ENCODE data around the gene NUAK1. TPM values are rescaled to one million over a fixed set of nuclear protein-coding genes. Genes with fewer than 3 reads are reported as not detected.

The NUAK1 gene
- polyA plus RNA-seq, 10 donors = 10.7 to 15.7 (median 12.1) TPM

DNA sequence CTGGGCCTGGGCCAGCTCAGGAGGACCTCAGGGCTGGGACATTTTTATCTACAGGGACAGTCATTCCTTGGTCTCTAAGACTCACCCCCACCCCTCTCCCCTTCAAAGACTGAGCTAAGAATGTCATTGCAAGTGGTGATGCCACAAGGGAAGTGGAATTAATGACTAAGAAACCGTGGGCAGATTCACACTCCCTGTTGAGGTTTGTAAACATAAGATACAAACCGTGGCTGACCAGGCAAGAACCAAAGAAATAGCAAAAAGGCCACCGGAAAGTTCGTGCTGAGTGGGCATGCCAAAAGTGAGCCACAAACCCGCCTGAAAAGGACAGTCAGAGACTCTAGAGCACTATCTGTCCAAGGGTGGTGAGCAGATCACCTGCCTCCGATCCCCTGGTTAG, 25.7 kb downstream of the NUAK1 start:
- no peak for DNase-seq

DNA sequence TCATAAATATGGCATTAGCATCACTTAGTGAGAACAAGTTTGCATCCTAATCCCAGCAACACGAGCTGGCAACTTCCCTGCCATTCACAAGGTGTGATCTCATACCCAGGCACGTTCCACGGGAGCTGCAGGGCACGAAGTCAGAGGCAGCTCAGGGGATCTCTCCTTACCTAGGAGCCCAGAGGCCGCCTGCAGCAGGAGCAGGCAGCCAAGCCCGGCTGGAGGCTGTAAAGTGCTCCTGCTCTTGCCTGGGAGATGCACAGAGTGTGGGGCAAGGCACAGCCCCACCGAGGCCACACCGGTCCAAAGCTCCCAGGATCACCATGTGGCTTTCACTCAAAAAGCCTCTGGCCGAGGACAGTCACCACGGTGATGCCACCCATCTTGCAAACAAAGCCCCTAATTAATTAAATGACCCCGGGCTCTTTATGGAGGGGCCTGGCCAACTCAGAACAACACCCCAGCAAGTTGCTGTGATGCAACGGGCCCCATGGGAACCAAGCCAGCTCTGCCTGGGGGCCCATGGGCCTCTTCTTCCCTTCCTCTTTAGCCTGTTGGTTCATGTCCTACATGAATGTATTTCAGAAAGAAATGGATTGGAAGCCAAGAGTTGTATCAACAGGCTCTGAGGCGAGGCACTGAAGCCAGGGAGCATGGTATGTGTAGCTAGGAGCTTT, 26.5 kb downstream of the NUAK1 start:
- DNase-seq = no peak

DNA sequence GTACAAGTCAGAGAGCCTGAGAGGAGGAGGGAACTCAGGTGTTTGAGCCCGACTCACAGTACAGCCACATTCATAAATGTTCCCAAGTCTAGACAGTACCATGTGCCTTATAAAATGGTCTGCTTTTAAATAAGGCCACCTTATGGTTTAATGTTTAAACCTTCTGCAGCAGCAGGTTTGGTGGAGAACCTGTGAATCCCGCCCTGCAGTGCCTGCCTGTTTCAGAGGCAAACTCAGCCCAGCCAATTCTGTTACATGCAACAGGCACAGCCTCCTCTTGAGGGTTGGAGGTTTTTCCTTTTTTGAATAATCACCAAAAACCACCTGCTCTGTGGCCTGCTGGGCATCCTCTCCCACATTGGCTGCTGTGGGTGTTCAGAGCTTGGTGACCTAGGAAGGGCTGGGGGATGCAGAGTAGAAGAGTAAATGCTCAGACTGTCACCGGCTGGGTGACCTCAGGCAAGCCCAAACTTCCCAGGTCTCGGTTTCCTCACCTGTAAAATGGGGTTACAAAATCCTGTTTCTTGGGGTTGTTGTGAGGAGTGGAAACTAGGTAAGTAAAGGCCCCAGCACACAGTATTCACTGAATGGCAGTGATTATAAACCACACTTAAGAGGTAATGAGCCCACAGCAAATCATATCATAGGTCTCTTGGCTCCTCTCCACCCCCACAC, 28.0 kb downstream of the NUAK1 start:
- DNase-seq = no peak

DNA sequence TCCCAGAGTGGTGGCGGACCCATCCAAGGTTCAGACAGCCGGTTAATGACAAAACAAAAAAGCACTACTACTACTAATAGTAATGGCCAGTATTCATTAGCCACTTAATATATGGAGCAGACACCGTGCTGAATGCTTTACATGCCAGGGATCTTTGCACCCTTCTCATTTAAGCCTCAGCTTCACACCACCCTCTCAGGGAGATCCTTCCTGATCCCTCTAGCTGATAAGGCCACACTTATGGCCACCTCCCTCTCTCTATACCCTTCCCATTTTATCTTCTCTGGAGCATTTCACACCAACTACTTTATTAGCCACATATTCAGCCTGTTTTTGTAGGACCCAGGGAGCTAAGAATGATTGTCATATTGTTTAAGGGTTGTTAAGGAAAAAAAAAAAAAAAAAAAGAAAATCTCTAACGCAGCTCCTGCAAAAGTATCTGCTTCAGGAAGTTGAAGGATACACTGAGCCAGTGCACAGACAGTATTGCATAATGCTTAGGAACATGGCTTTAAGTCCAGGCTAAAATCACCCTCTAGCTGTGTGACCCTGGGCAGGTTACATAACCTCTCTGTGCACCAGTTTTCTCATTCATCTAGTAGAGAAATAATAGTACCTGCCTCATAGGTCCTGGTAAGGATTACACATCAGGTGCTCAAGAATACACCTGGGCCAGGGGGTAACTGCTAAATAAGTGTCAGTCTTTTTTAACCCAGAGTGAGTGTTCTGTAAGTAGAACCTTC, 29.4 kb downstream of the NUAK1 start:
- no peak for DNase-seq

DNA sequence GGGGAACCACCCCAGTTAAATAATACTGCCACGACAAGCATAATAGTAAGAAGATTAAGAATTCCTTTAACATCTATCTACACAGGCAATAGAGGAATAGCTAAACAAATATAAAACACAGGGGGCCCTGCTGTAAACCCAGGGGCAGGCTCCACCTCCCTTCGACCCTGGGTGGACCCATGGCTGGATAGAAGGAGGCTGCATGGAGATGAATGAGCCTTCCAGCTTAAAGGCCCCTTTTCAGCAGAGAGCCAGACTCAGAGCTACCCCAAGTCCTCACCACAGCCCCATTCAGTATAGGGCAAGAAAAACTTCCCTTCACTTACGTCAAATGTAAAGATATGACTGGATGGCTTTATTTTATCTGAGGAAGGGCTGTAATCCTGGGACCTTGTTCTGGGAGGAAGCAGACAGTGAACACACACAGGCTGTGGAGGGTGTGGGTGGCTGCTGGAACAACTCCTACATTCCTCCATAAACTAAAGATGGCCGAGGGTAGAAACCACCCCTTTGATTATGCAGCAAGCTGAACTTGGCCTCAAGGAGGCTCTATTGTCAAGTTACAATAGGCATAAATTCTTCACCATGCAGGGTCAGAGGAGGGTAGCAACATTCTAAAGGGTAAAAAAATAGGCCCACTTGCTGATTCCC, 30.4 kb downstream of the NUAK1 start:
- DNase-seq = no peak

DNA sequence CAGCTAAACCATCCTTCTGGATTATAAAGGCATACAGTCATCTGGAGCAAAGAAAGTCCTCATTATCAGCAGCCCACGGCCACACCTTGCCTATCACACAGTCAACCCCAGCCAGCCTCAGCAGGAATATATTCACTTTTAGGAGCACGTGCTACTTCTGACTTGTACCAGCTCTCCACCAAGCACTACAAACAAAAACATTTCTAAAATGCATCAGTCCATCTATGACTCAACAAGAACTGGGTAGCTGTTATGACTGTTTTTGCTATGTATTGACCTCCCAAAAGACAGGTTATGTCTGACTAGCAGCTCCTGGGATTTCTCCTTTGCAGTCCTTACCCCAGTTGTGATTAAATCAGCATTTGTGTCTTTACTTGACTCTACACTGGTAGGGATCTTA, 31.2 kb downstream of the NUAK1 start:
- DNase-seq = no peak

DNA sequence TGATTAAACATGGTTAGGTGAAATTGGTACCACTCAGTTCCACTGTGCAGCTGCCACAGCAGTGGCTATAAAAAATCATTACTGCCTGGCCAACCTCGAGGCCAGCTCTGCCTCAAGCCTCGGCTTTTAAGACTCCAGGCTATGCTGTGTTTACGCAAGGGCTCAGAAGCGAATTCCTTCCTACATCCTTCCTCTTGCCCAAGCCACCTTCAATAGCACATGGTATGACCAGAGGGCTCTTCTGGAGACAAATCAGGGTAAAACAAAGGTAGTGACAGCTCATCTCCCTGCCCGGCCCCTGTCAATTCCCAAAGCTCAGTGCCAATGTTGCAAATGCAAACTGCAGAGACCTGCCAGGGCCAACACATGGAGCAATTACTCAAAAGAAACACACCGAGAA, 31.9 kb downstream of the NUAK1 start:
- no peak for DNase-seq

DNA sequence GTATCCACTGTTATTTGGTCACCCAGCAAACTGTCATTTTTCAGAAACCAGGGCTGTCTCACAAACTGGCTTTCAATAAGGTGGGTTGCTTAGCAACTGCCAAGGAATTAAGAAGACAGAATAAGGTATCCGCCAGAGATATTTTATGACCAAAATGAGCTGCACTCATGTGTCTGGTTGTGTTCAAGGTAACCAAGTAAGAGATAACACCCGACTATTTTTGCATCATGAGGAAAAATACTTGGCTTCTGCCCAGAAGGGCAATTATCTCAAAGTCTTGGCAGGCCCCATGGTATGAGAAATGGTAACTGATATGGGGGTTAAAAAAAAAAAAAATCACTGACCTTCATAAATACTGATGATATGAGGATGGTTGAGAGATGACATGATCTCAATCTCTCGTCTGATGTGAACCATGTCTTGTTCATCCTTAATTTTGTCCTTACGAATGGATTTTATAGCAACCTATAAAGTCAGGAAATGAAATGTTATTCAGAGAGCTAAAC, 32.6 kb downstream of the NUAK1 start:
- no peak for DNase-seq

DNA sequence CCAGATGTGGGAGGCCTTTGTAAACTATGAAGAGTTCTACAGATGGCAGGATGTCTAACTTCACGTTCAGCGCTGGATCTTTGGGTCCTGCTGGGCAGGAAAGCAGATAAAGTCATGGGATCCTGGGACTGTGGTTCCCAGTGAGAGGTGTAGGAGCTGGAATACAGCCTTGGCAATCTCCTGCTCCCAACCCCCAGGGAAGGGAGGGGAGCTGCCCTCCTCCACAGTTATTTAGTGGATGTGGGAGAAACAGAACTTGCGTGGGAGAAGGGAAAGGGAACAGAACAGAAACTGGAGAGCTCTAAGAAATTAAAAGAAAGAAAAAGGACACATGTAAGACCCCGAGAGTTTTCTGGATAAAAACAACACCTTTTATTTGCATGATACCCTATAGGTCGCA, 37.0 kb downstream of the NUAK1 start:
- DNase-seq = no peak

DNA sequence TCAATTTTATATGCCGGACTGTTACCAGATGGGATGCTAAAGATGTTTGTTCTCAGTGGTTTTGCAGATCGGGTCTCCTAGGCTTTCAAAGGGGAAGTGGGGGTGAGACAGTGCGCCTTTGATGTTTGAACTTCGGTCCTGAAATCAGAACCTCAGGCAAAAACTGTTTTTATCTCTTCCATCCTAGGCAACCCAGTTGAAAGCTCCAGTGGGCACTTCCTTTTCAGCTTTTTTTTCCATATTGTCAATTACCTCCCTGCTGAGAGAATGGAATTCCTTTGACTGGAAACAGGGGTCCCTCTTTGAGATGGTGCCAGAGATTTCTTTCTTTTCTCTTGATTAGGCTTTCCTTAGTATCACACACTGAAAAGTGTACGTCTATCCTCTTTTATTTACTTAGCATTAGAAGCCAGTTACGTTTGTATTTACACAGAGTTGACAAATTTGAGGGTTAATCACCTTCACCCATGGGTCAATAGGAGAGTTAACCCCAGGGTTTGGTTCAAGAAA, 40.0 kb downstream of the NUAK1 start:
- no peak for DNase-seq

DNA sequence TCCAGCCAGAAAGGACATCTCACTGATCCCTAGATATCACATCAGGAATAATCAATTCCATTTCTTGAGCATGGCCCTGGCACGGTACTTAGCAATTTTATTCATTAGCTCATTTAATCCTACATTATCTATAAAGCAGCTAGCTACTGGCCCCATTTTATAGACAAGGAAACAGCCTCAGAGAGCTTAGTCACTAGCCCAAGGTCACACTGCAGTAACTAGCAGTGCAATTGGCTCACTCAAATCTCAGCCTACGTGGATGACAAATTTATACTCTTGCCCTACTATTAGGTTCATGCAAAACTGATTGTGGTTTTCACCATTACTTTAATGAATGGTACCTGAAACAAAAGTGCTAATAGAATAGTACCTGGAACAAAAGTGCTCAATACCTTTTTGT, 41.7 kb downstream of the NUAK1 start:
- DNase-seq = no peak

DNA sequence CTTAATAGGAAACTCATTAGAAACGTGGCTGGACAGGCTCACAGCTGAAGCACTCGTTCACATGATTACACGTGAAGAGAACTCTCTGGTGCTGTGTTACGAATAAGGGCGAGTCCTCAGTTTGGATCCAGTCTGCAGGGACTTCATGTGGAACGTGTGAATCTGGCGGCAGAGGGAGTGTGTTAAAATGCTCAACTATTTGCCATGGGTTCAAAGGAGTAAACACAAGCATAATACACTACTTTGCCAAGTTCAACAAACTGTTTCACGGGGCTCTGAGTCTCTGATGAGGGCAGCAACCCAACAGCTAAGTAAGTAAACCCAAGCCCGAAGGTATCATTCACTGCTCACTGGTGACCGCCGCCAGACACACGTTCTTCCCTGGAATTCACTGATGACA, 42.4 kb downstream of the NUAK1 start:
- DNase-seq = peak in 2 of 3 donors; percentile 66 to 70

DNA sequence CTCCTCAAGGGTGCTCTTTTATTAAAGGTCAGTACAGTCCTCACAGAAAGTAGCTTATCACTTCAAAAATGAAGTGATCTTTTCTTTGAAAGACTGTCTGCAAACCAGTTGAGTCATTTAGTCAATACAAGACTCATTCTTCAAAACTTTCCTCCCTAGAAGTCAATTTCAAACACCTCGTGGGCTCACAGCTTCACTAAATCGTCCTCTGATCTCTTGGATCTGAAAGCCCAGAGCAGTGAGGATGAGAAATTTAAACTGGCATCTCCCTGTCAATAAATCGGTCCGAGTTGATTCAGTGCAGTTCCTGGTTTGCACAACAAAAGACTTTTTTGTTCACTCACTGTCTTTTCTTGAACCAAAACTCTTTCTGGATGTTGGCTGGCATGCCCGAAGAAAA, 44.5 kb downstream of the NUAK1 start:
- DNase-seq = no peak

DNA sequence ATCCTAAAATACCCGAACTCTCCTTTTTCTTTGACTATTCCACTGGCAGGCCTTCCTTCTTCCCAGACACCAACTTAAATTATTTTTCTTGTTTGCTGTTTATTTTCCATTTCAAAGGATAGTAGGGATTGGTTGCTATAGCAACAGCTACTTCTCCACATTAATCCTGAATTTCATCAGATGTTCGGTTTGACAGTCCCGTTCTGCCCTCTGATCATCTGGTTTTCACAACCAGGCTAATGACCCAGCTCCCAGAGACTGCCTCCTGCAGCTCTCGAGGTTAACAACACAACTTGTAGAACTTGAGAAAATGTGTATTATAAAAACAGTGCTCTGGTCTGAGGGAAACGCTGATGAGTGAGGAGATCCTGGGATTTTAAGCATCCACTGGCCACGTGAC, 45.5 kb downstream of the NUAK1 start:
- DNase-seq = no peak

DNA sequence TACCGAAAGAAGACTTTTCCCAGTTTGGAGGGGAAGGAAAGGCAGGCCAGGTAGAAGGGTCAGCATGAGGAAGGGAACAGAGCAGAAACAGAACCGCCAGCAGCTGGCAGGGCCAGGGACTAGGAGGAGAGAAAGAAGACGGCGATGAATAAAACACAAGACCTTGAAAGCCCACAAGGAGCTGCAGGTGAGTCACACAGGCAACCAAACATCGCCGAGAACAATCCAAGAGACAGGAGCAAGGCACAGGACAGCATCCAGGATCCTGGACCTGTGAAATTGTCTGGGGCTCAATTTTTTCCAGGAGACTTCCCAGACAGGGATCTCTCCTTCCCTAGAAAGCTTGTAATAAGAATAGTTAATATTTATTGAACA, 47.3 kb downstream of the NUAK1 start:
- DNase-seq = no peak

DNA sequence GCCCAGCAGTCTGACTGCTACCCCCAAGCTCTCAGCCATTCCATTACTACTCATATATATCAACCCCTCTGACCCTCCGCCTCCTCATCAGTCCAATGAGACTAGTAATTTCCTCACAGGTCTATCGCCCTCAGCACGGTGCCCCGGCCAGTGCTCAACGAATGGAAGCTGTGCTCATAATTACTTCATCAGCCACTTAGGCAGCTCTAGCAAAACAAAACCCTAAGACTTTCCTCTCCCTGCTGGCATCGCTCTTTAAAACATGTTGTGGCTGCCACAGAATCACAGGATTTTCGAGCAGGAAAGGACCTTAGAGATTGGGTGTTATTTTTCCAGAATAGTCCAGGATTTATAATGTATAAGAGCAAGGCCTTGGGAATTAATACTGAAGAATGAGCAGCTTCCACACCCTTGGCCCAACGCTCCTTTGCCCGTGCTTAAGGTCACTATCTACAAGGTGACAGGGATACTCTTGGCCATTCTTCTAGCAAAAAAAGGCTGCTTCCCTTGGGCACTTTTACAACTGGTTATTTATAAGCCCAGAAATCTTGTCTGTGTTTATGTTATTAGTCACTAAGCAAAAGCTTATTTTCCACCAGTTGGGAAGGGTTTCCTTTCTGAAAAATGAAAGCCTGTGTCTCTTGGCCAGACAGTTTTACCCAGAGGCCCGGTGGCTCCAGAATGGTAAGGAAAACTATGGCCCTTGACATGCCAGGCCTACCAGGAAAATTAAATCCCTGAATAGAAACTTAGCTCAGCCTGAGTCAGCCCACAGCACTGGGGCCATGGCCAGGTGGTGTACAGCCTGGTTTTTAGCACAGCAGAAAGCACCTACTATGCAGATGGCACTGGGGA, 47.9 kb downstream of the NUAK1 start:
- peak in 2 of 3 donors; percentile 63 to 79 for DNase-seq

DNA sequence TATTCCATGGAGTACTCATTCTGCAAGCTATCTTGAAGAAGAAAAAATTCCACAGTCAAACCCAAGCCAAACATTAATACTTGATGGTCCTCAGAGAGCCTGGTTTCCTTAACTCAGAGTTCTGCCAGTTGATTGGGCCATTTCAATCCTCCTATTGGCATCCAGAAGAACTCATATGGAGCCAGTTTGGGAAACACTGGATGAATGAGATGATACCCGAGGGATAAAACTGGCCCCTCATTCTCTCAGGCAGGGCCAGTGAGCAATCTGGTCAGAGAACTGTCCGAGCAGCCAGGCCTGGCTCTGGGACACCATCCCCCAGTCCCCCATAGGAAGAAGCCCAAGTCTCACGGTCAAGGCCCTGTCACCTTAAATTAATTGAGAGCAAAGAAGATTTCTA, 48.8 kb downstream of the NUAK1 start:
- DNase-seq = peak in 1 of 3 donors; percentile 58

DNA sequence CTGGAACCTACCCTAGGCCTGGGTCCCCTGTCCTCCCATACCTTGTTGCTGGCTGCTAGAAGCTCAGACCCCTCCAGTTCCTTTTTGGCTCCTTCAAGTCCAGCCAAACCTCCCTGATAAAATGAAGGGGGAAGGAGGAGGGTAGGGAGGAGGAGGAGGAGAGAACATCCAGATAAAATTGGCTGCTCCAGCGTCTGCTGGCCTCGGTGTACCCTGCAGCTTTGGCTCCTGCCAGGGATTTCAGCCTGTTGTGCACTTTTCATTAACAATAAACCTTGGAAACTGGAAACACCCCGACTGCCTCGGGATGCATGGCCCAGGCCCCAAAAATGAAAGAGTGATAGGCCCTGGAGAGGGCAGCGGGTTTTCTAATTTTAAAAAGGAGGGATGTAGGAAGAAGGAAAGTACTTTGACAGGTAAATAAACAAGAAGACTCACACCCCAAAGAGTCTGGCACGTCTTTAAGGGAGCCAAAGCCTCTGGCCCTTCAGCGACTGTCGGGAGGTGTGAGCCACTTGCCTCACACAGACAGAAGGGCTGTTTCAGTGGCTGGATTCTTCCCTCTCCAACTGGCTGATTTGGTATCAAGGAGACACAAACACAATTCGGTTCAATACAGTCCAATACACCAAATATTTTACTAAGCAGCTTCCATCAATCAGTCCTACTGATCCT, 49.8 kb downstream of the NUAK1 start:
- DNase-seq = peak in 1 of 3 donors; percentile 58

DNA sequence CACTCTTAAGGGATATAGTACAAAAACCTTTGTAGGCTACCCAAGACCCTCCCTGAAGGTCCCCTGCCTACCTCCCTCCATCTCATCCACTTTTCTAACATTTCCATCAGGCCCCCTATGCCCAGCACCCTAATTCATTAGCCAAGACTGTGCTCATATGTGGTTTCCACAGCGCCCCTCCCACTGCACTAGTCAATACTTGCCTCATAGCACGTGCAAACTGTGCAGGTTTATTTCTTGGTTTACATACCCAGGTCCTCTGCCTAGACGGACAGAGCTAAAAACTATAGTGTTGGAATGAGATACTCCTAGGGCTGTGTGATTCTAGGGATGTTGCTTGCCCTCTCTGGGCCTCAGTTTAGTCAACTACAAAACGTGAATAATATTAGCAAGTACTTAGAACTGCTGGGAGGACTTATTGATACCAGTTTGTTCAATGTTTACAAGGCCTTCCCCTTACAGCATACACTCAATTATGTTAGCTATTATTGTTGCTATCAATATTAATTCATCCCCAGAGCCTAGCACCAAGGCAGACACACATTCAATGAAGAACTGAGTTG, 50.4 kb downstream of the NUAK1 start:
- DNase-seq = no peak

DNA sequence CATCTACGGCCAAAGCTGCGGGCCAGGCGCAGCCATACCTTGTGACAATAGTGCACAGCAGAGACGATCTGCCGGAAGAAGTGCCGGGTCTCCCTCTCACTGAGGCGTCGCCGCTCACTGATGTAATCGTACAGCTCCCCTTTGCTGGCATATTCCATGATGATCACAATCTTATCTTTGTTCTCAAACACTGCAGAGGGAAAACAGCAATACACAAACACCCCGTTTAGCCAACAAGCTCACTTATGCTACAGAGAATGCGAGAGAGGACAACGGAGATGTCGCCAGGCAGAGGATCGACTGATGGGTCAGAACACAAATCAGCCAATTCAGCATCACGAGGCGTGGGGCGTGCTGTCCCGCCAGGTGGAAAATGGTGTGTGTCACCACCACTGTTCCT, 52.1 kb downstream of the NUAK1 start:
- no peak for DNase-seq
